ENCODE data around the gene NTM.

DNA sequence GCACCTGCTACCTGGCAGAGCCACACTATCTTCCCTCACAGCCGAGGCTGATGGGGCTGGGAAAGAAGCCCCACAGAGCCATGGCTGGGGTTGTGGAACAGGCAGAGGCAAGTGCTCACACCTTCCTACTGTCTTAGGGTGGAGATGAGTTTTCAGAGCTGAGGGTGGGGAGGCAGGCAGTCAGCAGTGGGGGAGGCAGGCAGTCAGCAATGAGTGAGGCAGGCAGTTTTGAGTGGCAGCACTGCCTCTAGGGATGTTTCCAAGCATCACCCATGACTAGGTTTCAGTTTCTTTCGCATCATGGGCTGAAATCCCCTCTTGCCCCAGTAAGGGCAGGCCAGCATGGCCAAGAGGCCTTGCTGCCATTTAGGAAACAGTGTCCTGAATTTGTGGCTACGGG, 41.6 kb upstream of the NTM start:
- no peak for TF ChIP-seq CTCF (IDR thresholded peaks at IDR 0.05; ENCODE audit: control extremely low read depth in 1 of 3, insufficient read depth in 1 of 3, low read depth in 1 of 3, low read length in 3 of 3)
- no peak for TF ChIP-seq KDM1A (IDR thresholded peaks at IDR 0.05; ENCODE audit: borderline replicate concordance, low read length)
- no peak for TF ChIP-seq POLR2AphosphoS5 (IDR thresholded peaks at IDR 0.05; ENCODE audit: low read depth, low read length)
- TF ChIP-seq CEBPB (IDR thresholded peaks at IDR 0.05; ENCODE audit: low read depth, low read length): no peak
- TF ChIP-seq EZH2 (IDR thresholded peaks at IDR 0.05; ENCODE audit: low read depth, low read length, severe bottlenecking): no peak
- TF ChIP-seq EP300 (IDR thresholded peaks at IDR 0.05; ENCODE audit: borderline replicate concordance in 1 of 2, low read depth in 2 of 2, low read length in 2 of 2): no peak
- no peak for TF ChIP-seq CBX8 (IDR thresholded peaks at IDR 0.05; ENCODE audit: borderline replicate concordance, low read depth, low read length)
- TF ChIP-seq RBBP5 (IDR thresholded peaks at IDR 0.05; ENCODE audit: borderline replicate concordance, low read depth, low read length): no peak
